Measurements from ENCODE around the gene TSGA10IP. TPM values are rescaled to one million over a fixed set of nuclear protein-coding genes. Genes with fewer than 3 reads are reported as not detected.

The TSGA10IP gene
- total RNA-seq, 4 donors from 2014 or later = not detected

GRCh38 chr11:65915101-65915820 is 30.0 kb upstream of the TSGA10IP start:
- no peaks in the 10 kb centered on the region for H3K36me3 ChIP-seq
- TF ChIP-seq POLR2AphosphoS5 (IDR thresholded peaks at IDR 0.05) (no peak), EP300 (IDR thresholded peaks at IDR 0.05) (no peak), POLR2A (IDR thresholded peaks at IDR 0.05) (no peak)
- TF ChIP-seq, protein P1, sequence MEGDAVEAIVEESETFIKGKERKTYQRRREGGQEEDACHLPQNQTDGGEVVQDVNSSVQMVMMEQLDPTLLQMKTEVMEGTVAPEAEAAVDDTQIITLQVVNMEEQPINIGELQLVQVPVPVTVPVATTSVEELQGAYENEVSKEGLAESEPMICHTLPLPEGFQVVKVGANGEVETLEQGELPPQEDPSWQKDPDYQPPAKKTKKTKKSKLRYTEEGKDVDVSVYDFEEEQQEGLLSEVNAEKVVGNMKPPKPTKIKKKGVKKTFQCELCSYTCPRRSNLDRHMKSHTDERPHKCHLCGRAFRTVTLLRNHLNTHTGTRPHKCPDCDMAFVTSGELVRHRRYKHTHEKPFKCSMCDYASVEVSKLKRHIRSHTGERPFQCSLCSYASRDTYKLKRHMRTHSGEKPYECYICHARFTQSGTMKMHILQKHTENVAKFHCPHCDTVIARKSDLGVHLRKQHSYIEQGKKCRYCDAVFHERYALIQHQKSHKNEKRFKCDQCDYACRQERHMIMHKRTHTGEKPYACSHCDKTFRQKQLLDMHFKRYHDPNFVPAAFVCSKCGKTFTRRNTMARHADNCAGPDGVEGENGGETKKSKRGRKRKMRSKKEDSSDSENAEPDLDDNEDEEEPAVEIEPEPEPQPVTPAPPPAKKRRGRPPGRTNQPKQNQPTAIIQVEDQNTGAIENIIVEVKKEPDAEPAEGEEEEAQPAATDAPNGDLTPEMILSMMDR (IDR thresholded peaks at IDR 0.05) = no peak
- H3K27me3 ChIP-seq = no peaks in the 10 kb centered on the region
- H3K9me3 ChIP-seq = no peaks in the 10 kb centered on the region
- 52% methylated on average over 7 of the region's 10 CpGs for WGBS
- H3K4me3 ChIP-seq = peak overlapping the region; percentile 6
- peaks cover 76% of the 10 kb centered on the region for H3K4me1 ChIP-seq
- peak in 1 of 2 donors; percentile 73 for DNase-seq (ENCODE audit: low spot score in 2 of 2)
- H3K27ac ChIP-seq = peak overlapping the region; percentile 81

GRCh38 chr11:65915821-65916251 is 29.4 kb upstream of the TSGA10IP start:
- Histone ChIP-seq H3K9me3 (no peaks in the 10 kb centered on the region), H3K27ac (peak overlapping the region; percentile 81), H3K4me3 (peak overlapping the region; percentile 6), H3K4me1 (peaks cover 81% of the 10 kb centered on the region), H3K27me3 (no peaks in the 10 kb centered on the region), H3K36me3 (no peaks in the 10 kb centered on the region)
- WGBS = 5% methylated on average over 5 of the region's 13 CpGs
- DNase-seq (ENCODE audit: low spot score in 2 of 2) = peak; percentile 93 to 94
- TF ChIP-seq POLR2A (IDR thresholded peaks at IDR 0.05) = peak in 1 of 2 donors; percentile 12
- TF ChIP-seq EP300 (IDR thresholded peaks at IDR 0.05) = no peak
- TF ChIP-seq POLR2AphosphoS5 (IDR thresholded peaks at IDR 0.05) = peak in 1 of 3 donors; percentile 76
- TF ChIP-seq, protein P1 (IDR thresholded peaks at IDR 0.05) = no peak

DNA sequence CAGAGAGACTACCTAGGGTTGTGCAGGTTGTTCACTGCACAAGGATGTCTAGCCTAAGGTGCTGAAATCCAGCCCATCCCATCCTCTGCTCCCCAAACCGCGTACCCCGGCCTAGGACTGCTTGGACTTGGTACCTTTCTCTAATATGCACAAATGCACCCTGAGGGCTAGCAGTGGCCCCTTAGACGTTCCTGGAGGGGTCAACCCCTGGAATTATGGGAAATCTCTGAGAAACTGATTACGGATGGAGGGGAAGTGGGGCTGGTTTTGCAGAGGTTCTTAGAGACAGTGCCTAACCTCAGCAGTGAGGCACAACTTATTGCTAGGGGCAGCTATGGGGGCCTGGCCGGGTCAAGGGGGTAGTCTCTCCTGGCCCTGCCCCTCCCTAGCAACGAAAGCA is 28.9 kb upstream of the TSGA10IP start:
- H3K27me3 ChIP-seq = no peaks in the 10 kb centered on the region
- DNase-seq (ENCODE audit: low spot score in 2 of 2) = peak in 1 of 2 donors; percentile 76
- 60% methylated on average over 3 of the region's 7 CpGs for WGBS
- peak overlapping the region; percentile 81 for H3K27ac ChIP-seq
- peaks cover 82% of the 10 kb centered on the region for H3K4me1 ChIP-seq
- TF ChIP-seq, protein P1 (IDR thresholded peaks at IDR 0.05) = no peak
- TF ChIP-seq POLR2A (IDR thresholded peaks at IDR 0.05) (no peak), EP300 (IDR thresholded peaks at IDR 0.05) (no peak), POLR2AphosphoS5 (IDR thresholded peaks at IDR 0.05) (no peak)
- H3K9me3 ChIP-seq = no peaks in the 10 kb centered on the region
- H3K36me3 ChIP-seq = no peaks in the 10 kb centered on the region
- H3K4me3 ChIP-seq = peak overlapping the region; percentile 6

GRCh38 chr11:65917077-65917433 is 28.2 kb upstream of the TSGA10IP start:
- Histone ChIP-seq H3K27ac (peak overlapping the region; percentile 81), H3K9me3 (no peaks in the 10 kb centered on the region), H3K27me3 (no peaks in the 10 kb centered on the region), H3K36me3 (peaks cover 4% of the 10 kb centered on the region), H3K4me1 (peaks cover 76% of the 10 kb centered on the region), H3K4me3 (peak overlapping the region; percentile 90)
- TF ChIP-seq POLR2A (IDR thresholded peaks at IDR 0.05) (no peak), POLR2AphosphoS5 (IDR thresholded peaks at IDR 0.05) (no peak), EP300 (IDR thresholded peaks at IDR 0.05) (no peak)
- TF ChIP-seq, protein P1 (IDR thresholded peaks at IDR 0.05) = no peak
- 73% methylated on average over 3 of the region's 3 CpGs for WGBS
- no peak for DNase-seq (ENCODE audit: low spot score in 2 of 2)

GRCh38 chr11:65917434-65918210 is 27.7 kb upstream of the TSGA10IP start:
- H3K4me1 ChIP-seq = peaks cover 74% of the 10 kb centered on the region
- no CpG with 5 or more reads among the region's 35 CpGs for WGBS
- H3K36me3 ChIP-seq = peaks cover 10% of the 10 kb centered on the region
- H3K27me3 ChIP-seq = no peaks in the 10 kb centered on the region
- H3K9me3 ChIP-seq = no peaks in the 10 kb centered on the region
- TF ChIP-seq POLR2AphosphoS5 (IDR thresholded peaks at IDR 0.05) = no peak
- peak overlapping the region; percentile 98 for H3K27ac ChIP-seq
- DNase-seq (ENCODE audit: low spot score in 2 of 2) = peak in 1 of 2 donors; percentile 74
- peak overlapping the region; percentile 90 for H3K4me3 ChIP-seq
